HCT116 (cell line): ENCODE measurements around the gene RUNDC1. TPM values are rescaled to one million over a fixed set of nuclear protein-coding genes. Genes with fewer than 3 reads are reported as not detected.
A peak's percentile ranks its signal among the peaks of the same experiment; 100 is the strongest.

Source experiments
- ATAC-seq: fragments of 200-7000 bp; cut with Tn5 transposase; 2 replicates; pipeline ENCODE4 v1.9.1; 2020; ENCODE audit warnings: mild to moderate bottlenecking, moderate library complexity
- BruUV-seq: library from RNA; stranded (reverse); fragments of 400-500 nt; replicated peaks from 2 replicates; lab custom pipeline; 2021; lab: Mats Ljungman, UMichigan
- CTCF ChIA-PET: fragments of 300-600 bp; sonication (Branson Sonifier 250); formaldehyde crosslinking; loops from one replicate; lab custom pipeline; 2021; ENCODE audit warnings: antibody characterized with exemption; lab: Charles Lee
- POLR2A ChIA-PET: fragments of 300-600, 350-600 bp; sonication (Branson Sonifier 250); formaldehyde crosslinking; loops from one replicate; lab custom pipeline; 2021; ENCODE audit warnings: antibody characterized with exemption; lab: Charles Lee
- RAD21 ChIA-PET, 2 experiments: fragments of 300-600 bp; sonication (Branson Sonifier 250); formaldehyde crosslinking; loops; one replicate each; lab custom pipeline; 2023; ENCODE audit warnings: low total read pairs in 2 of 2; ENCODE audit not compliant: uncharacterized antibody in 2 of 2, unreplicated experiment in 2 of 2, low non-redundant PET in 1 of 2; lab: Charles Lee
- DNase-seq: peaks from one replicate; pipeline ENCODE4 v3.0.0-alpha.2; 2010; ENCODE audit warnings: low read depth, low spot score
- H2AFZ ChIP-seq: fragments of 200-600 bp; shearing (Covaris generic), sonication (generic); 2 replicates; pipeline ENCODE4 v1.6.1; 2017; ENCODE audit warnings: low read depth, mixed run types, mixed read lengths, antibody characterized with exemption, low read length; ENCODE audit not compliant: poor library complexity, severe bottlenecking
- H3K27ac ChIP-seq: 2 replicates; pipeline ENCODE4 v1.5.1; 2012; ENCODE audit warnings: low read depth, low read length
- H3K27me3 ChIP-seq: fragments of 200-600 bp; sonication (generic); 2 replicates; pipeline ENCODE4 v1.6.1; 2016; ENCODE audit warnings: mixed run types, low read length, mixed read lengths; ENCODE audit not compliant: insufficient read depth
- H3K36me3 ChIP-seq, 2 experiments: fragments of 200-500 bp in 1 of 2; fragments of 200-600 bp in 1 of 2; sonication (Bioruptor generic) in 1 of 2; sonication (generic) in 1 of 2; 2 replicates each; pipeline versions ENCODE4 v1.5.1 to v1.6.1; 2014 to 2016; ENCODE audit warnings: low read length in 2 of 2, inconsistent platforms in 1 of 2, mixed read lengths in 1 of 2, mixed run types in 1 of 2; ENCODE audit not compliant: insufficient read depth in 2 of 2, control insufficient read depth in 1 of 2
- H3K4me1 ChIP-seq, 2 experiments: fragments of 200-600 bp in 1 of 2; sonication (generic) in 1 of 2; 2 replicates each; pipeline versions ENCODE4 v1.5.1 to v1.6.1; 2012 to 2017; ENCODE audit warnings: low read length in 2 of 2, inconsistent platforms in 1 of 2, mild to moderate bottlenecking in 1 of 2, mixed read lengths in 1 of 2, mixed run types in 1 of 2, moderate library complexity in 1 of 2; ENCODE audit not compliant: insufficient read depth in 2 of 2, control insufficient read depth in 1 of 2
- H3K4me2 ChIP-seq: fragments of 200-600 bp; sonication (generic); 2 replicates; pipeline ENCODE4 v1.6.1; 2017; ENCODE audit warnings: mixed run types, low read length, mixed read lengths
- H3K4me3 ChIP-seq, 2 experiments: fragments of 200-600 bp in 1 of 2; sonication (generic) in 1 of 2; replicated peaks in 1 of 2; 2 replicates each; pipeline ENCODE4 v1.5.1; 2011 to 2016; ENCODE audit warnings: low read length in 2 of 2, control low read depth in 1 of 2, low read depth in 1 of 2, mild to moderate bottlenecking in 1 of 2, mixed read lengths in 1 of 2, mixed run types in 1 of 2
- H3K79me2 ChIP-seq: fragments of 200-600 bp; sonication (generic); 2 replicates; pipeline ENCODE4 v1.6.1; 2017; ENCODE audit warnings: mild to moderate bottlenecking, mixed run types, low read length, moderate library complexity, mixed read lengths; ENCODE audit not compliant: insufficient read depth
- H3K9ac ChIP-seq: fragments of 200-600 bp; sonication (generic); 2 replicates; pipeline ENCODE4 v1.6.1; 2016; ENCODE audit warnings: low read length, mixed read lengths
- H3K9me2 ChIP-seq: fragments of 200-600 bp; sonication (generic), shearing (Covaris generic); 2 replicates; pipeline ENCODE4 v1.6.1; 2017; ENCODE audit warnings: mixed run types, mild to moderate bottlenecking, moderate library complexity; ENCODE audit not compliant: insufficient read depth
- H3K9me3 ChIP-seq, 2 experiments: fragments of 200-500 bp in 1 of 2; fragments of 200-600 bp in 1 of 2; sonication (Bioruptor generic) in 1 of 2; sonication (generic) in 1 of 2; 2 replicates each; pipeline ENCODE4 v1.6.1; 2014 to 2017; ENCODE audit warnings: low read length in 2 of 2, mixed read lengths in 2 of 2, inconsistent platforms in 1 of 2, low read depth in 1 of 2, mild to moderate bottlenecking in 1 of 2, mixed run types in 1 of 2, moderate library complexity in 1 of 2; ENCODE audit not compliant: control insufficient read depth in 1 of 2, insufficient read depth in 1 of 2
- H4K20me1 ChIP-seq: fragments of 200-600 bp; sonication (generic), shearing (Covaris generic); 2 replicates; pipeline ENCODE4 v1.6.1; 2017; ENCODE audit warnings: mixed run types, mild to moderate bottlenecking, moderate library complexity; ENCODE audit not compliant: insufficient read depth
- SIN3A ChIP-seq: IDR thresholded peaks from 2 replicates; pipeline ENCODE4 v1.6.1; 2012; ENCODE audit warnings: low read depth
- YY1 ChIP-seq: IDR thresholded peaks from 2 replicates; pipeline ENCODE4 v1.6.1; 2011; ENCODE audit warnings: low read length, low read depth, moderate library complexity, mild to moderate bottlenecking; ENCODE audit not compliant: insufficient replicate concordance; ENCODE audit errors: extremely low read depth
- ZFX ChIP-seq: fragments of 450-650 bp; IDR thresholded peaks from 2 replicates; pipeline ENCODE4 v1.6.1; 2017
- intact Hi-C: fragments of 100-400 bp; cut with micrococcal nuclease; formaldehyde crosslinking; loops from 2 replicates; pipeline ENCODE4 v1.10.0; 2022
- total RNA-seq: library from RNA; stranded (reverse); gene quantifications from one replicate; pipeline ENCODE4 v1.2.1, GENCODE V29; 2021; ENCODE audit not compliant: unreplicated experiment
- TF ChIP-seq, protein P1 (sequence below): IDR thresholded peaks from 2 replicates; pipeline ENCODE4 v1.6.1; 2012

Gene RUNDC1
- total RNA-seq, 1 experiment from 2014 or later: 13.0 TPM

DNA sequence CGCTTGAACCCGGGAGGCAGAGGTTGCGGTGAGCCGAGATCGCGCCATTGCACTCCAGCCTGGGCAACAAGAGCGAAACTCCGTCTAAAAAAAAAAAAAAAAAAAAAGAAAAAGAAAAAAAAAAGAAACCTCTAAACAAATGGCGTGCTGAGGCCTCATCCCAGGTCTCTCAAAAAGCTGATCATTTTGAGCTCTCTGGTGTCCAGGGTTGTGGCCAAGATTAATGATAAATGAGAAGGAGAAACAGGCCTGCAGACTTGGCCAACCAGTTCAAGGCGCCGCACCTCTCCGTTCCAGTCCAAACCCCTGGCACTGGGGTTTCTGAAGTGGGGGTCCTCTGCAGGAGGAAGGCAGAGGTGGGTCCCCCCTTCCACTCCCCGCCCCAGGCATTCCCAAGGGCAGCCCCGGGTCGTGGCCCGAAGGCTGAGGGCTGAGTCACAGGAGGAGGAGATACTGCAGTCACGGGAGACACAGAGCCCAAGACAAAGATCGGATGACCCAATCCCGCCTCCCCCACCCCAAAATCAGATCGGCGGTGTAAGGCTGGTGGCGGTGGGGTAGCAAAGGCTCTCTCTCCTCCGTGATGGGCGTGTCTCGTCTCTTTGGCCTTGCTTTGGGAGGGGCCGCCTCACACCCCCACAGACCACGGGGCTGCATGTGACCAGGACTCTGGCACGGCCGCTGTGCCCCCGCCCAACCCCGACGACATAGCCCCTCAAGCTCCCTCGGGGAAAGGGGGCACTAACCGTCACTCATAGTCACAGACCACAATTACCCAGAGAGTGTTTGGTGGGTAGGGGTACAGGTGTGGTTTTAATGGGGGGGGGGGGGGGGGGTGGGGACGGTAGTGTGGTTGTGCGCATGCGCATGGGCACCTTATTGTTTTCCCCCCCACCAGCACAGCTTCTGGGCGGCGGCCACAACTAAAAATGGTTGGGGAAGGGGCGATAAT lies 40.7 kb downstream of the RUNDC1 start:
- DNase-seq (no peak), ATAC-seq (peak; percentile 36)
- intact Hi-C loops: loop anchor here (5.0 kb wide), 1 partner anchor 366 kb away; no protein-coding TSS in a partner anchor
- no peaks in the 10 kb centered on the region for H3K9me2 ChIP-seq
- peaks cover 9 to 42% of the 10 kb centered on the region in 2 experiments; a peak in 3 of 4 replicates for H3K4me1 ChIP-seq
- H3K79me2 ChIP-seq: peaks cover 8% of the 10 kb centered on the region; the same call in 1 of the 2 replicates
- peak overlapping the region; percentile 92 to 99 for H3K4me3 ChIP-seq
- TF ChIP-seq YY1 (no peak), ZFX (no peak), SIN3A (0 out of 2 replicates have a peak, but pooled peaks have one; percentile 4)
- TF ChIP-seq, protein P1, sequence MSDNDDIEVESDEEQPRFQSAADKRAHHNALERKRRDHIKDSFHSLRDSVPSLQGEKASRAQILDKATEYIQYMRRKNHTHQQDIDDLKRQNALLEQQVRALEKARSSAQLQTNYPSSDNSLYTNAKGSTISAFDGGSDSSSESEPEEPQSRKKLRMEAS: peak; percentile 37; the same call in 1 of the 2 replicates
- H3K9ac ChIP-seq: peak overlapping the region; percentile 95
- ChIA-PET RAD21 (no interaction called here), POLR2A (interaction anchor here (0.6 to 1.1 kb wide), 3 partner anchors 23 to 367 kb away, joined by 3 to 4 read pairs (median 3); partner anchors contain the start of gene RPL27), CTCF (no interaction called here)
- no peaks in the 10 kb centered on the region for H3K9me3 ChIP-seq
- BruUV-seq: no TSS peak
- no peaks in the 10 kb centered on the region for H4K20me1 ChIP-seq
- H3K36me3 ChIP-seq: peaks cover 0 to 9% of the 10 kb centered on the region in 2 experiments; a peak in 3 of 4 replicates
- H3K4me2 ChIP-seq: peak overlapping the region; percentile 99
- H2AFZ ChIP-seq: no peak overlapping the region
- no peaks in the 10 kb centered on the region for H3K27me3 ChIP-seq
- peak overlapping the region; percentile 88 for H3K27ac ChIP-seq
